GM23338 (cell line): Measurements from ENCODE around the gene BCKDK. TPM values are rescaled to one million over a fixed set of nuclear protein-coding genes. Genes with fewer than 3 reads are reported as not detected.
A peak's percentile ranks its signal among the peaks of the same experiment; 100 is the strongest.

ENCODE experiments used
- ATAC-seq: fragments of 200-7000 bp; cut with Tn5 transposase; 3 replicates; pipeline ENCODE4 v1.9.1; 2020
- DNase-seq: peaks from one replicate; pipeline ENCODE4 v3.0.0-alpha.2; 2015; ENCODE audit warnings: low spot score
- H2AFZ ChIP-seq: fragments of 200-600 bp; sonication (generic); 2 replicates; pipeline ENCODE4 v1.8.0; 2016; ENCODE audit warnings: antibody characterized with exemption, mild to moderate bottlenecking, moderate library complexity
- H3F3A ChIP-seq: fragments of 200-600 bp; sonication (generic); replicated peaks from 2 replicates; pipeline ENCODE4 v1.8.0; 2017; ENCODE audit warnings: antibody characterized with exemption, mixed run types, low read depth
- H3K27ac ChIP-seq: fragments of 200-600 bp; sonication (generic); 2 replicates; pipeline ENCODE4 v1.6.1; 2016; ENCODE audit warnings: low read depth
- H3K27me3 ChIP-seq: fragments of 200-600 bp; sonication (generic); 2 replicates; pipeline ENCODE4 v1.8.0; 2016; ENCODE audit warnings: mild to moderate bottlenecking, mixed run types, moderate library complexity; ENCODE audit not compliant: insufficient read depth
- H3K36me3 ChIP-seq: fragments of 200-600 bp; sonication (generic); 2 replicates; pipeline ENCODE4 v1.8.0; 2016; ENCODE audit warnings: mild to moderate bottlenecking; ENCODE audit not compliant: insufficient read depth
- H3K4me1 ChIP-seq: fragments of 200-600 bp; sonication (generic); 2 replicates; pipeline ENCODE4 v1.8.0; 2016; ENCODE audit warnings: mild to moderate bottlenecking, moderate library complexity; ENCODE audit not compliant: insufficient read depth
- H3K4me2 ChIP-seq: fragments of 200-600 bp; sonication (generic); 2 replicates; pipeline ENCODE4 v1.7.1; 2017; ENCODE audit warnings: mixed run types
- H3K4me3 ChIP-seq: fragments of 200-600 bp; sonication (generic); 2 replicates; pipeline ENCODE4 v1.6.1; 2016; ENCODE audit warnings: mixed run types
- H3K79me2 ChIP-seq: fragments of 200-600 bp; sonication (generic); replicated peaks from 2 replicates; pipeline ENCODE4 v1.8.0; 2017; ENCODE audit warnings: mild to moderate bottlenecking; ENCODE audit not compliant: insufficient read depth
- H3K9me2 ChIP-seq: fragments of 200-600 bp; sonication (generic); 2 replicates; pipeline ENCODE4 v1.8.0; 2017; ENCODE audit not compliant: insufficient read depth
- H4K20me1 ChIP-seq: fragments of 200-600 bp; sonication (generic); replicated peaks from 2 replicates; pipeline ENCODE4 v1.8.0; 2017; ENCODE audit warnings: mild to moderate bottlenecking; ENCODE audit not compliant: insufficient read depth
- H3K27ac Mint-ChIP-seq: 2 replicates; pipeline ENCODE4 v1.8.0; 2020; ENCODE audit warnings: inconsistent platforms, mild to moderate bottlenecking, moderate library complexity, mixed read lengths
- H3K27me3 Mint-ChIP-seq: 3 replicates; pipeline ENCODE4 v1.8.0; 2022; ENCODE audit warnings: low read depth, mild to moderate bottlenecking, moderate library complexity, mixed read lengths, inconsistent platforms; ENCODE audit not compliant: insufficient read depth, poor library complexity
- H3K36me3 Mint-ChIP-seq: 3 replicates; pipeline ENCODE4 v1.8.0; 2021; ENCODE audit warnings: low read depth, mild to moderate bottlenecking, inconsistent platforms, moderate library complexity, mixed read lengths
- H3K4me1 Mint-ChIP-seq: 3 replicates; pipeline ENCODE4 v1.8.0; 2020; ENCODE audit warnings: mild to moderate bottlenecking, inconsistent platforms, mixed read lengths
- H3K4me3 Mint-ChIP-seq: 3 replicates; pipeline ENCODE4 v1.8.0; 2021; ENCODE audit warnings: moderate library complexity, mild to moderate bottlenecking, inconsistent platforms, mixed read lengths
- H3K9me3 Mint-ChIP-seq: 3 replicates; pipeline ENCODE4 v1.8.0; 2020; ENCODE audit warnings: moderate library complexity, mild to moderate bottlenecking, inconsistent platforms, mixed read lengths
- CREB1 ChIP-seq: fragments of 250-450 bp; sonication (Bioruptor Pico); IDR thresholded peaks from 2 replicates; pipeline ENCODE4 v1.5.0; 2020; ENCODE audit warnings: low read depth, mild to moderate bottlenecking, moderate library complexity
- ETS1 ChIP-seq: IDR thresholded peaks from 2 replicates; pipeline ENCODE4 v1.6.1; 2016; ENCODE audit warnings: antibody characterized with exemption
- EZH2 ChIP-seq: fragments of 200-600 bp; sonication (generic); IDR thresholded peaks from one replicate; pipeline ENCODE4 v1.8.0; 2017; ENCODE audit warnings: antibody characterized with exemption, mild to moderate bottlenecking, low read depth; ENCODE audit not compliant: unreplicated experiment
- EZH2phosphoT487 ChIP-seq: fragments of 200-600 bp; sonication (generic); IDR thresholded peaks from one replicate; pipeline ENCODE4 v1.8.1; 2018; ENCODE audit warnings: antibody characterized with exemption; ENCODE audit not compliant: unreplicated experiment
- JUNB ChIP-seq: IDR thresholded peaks from one replicate; pipeline ENCODE4 v1.6.1; 2016; ENCODE audit warnings: antibody characterized with exemption; ENCODE audit not compliant: unreplicated experiment
- NANOG ChIP-seq: IDR thresholded peaks from 2 replicates; pipeline ENCODE4 v1.6.1; 2016; ENCODE audit warnings: antibody characterized with exemption, borderline replicate concordance
- POLR2AphosphoS5 ChIP-seq: IDR thresholded peaks from 2 replicates; pipeline ENCODE4 v1.6.1; 2016; ENCODE audit warnings: antibody characterized with exemption, low read depth
- STAT1 ChIP-seq: IDR thresholded peaks from one replicate; pipeline ENCODE4 v1.6.1; 2016; ENCODE audit warnings: antibody characterized with exemption; ENCODE audit not compliant: unreplicated experiment
- ZNF331 ChIP-seq: fragments of 250-450 bp; sonication (Bioruptor Pico); IDR thresholded peaks from 2 replicates; pipeline ENCODE4 v1.5.0; 2020; ENCODE audit warnings: low read depth, mild to moderate bottlenecking, moderate library complexity
- polyA plus RNA-seq: library from polyadenylated mRNA; unstranded; fragments of >200 nt; fragmentation: Nextera tagmentation; extraction: Ambion mirVana; gene quantifications from 2 replicates; pipeline ENCODE4 v1.2.1, GENCODE V29; 2016
- total RNA-seq: library from RNA; depleted of rRNA; stranded (reverse); fragments of >200 nt; shearing (Covaris generic); gene quantifications from 2 replicates; pipeline ENCODE4 v1.2.3, GENCODE V29; 2014
- TF ChIP-seq, protein P1 (sequence below): IDR thresholded peaks from one replicate; pipeline ENCODE4 v1.6.1; 2018; ENCODE audit warnings: antibody characterized with exemption; ENCODE audit not compliant: unreplicated experiment
- TF ChIP-seq, protein P2 (sequence below), 2 experiments: fragments of 200-600 bp in 1 of 2; sonication (generic) in 1 of 2; conservative IDR thresholded peaks; 2 replicates each; pipeline versions ENCODE4 v1.5.1 to v1.6.1; 2016 to 2017; ENCODE audit warnings: antibody characterized with exemption in 2 of 2, low read depth in 2 of 2, mild to moderate bottlenecking in 2 of 2, moderate library complexity in 1 of 2

The BCKDK gene
- total and polyA plus RNA-seq, 2 experiments from 2014 or later = 36.1 to 58.9 TPM

- Histone ChIP-seq H4K20me1 (peaks cover 15% of the 10 kb centered on the region), H3K9me2 (no peaks in the 10 kb centered on the region), H2AFZ (no peak within 1 kb of the TSS), H3F3A (peaks cover 20% of the 10 kb centered on the region; the same call in 1 of the 2 replicates), H3K4me1 (peaks cover 7% of the 10 kb centered on the region), H3K4me3 (peak within 1 kb of the TSS; percentile 93), H3K36me3 (peaks cover 25% of the 10 kb centered on the region), H3K27me3 (no peaks in the 10 kb centered on the region), H3K4me2 (peak within 1 kb of the TSS; percentile 100), H3K27ac (peak within 1 kb of the TSS; percentile 87), H3K79me2 (peaks cover 21% of the 10 kb centered on the region)
- Mint-ChIP-seq H3K27me3 (peaks cover 14% of the 10 kb centered on the region), H3K36me3 (peaks cover 55% of the 10 kb centered on the region), H3K4me1 (peaks cover 8% of the 10 kb centered on the region), H3K4me3 (peak within 1 kb of the TSS; percentile 89), H3K9me3 (peaks cover 2% of the 10 kb centered on the region; the same call in 1 of the 3 replicates), H3K27ac (peak within 1 kb of the TSS; percentile 81)
- TF ChIP-seq CREB1 (CRISPR knock-in tag) (peak; percentile 94), ETS1 (peak; percentile 91), NANOG (no peak), POLR2AphosphoS5 (peak; percentile 89)
- ATAC-seq (peak; percentile 96), DNase-seq (peak; percentile 100)
Observed at GRCh38 chr16:31117384-31118222, 9.4 kb downstream of the BCKDK start, which contains the start of gene KAT8. TSS of gene KAT8 (plus strand) at chr16:31117664. CDS start at chr16:31117682, 18 bp downstream.

- H3K4me3 Mint-ChIP-seq = peak overlapping the region; percentile 89
- Histone ChIP-seq H3K4me3 (peak overlapping the region; percentile 93), H3K27ac (peak overlapping the region; percentile 87), H3K79me2 (peaks cover 21% of the 10 kb centered on the region), H4K20me1 (peaks cover 10% of the 10 kb centered on the region), H3K4me2 (peak overlapping the region; percentile 100), H3K4me1 (peaks cover 7% of the 10 kb centered on the region), H3K36me3 (peaks cover 32% of the 10 kb centered on the region), H2AFZ (no peak overlapping the region), H3K27me3 (no peaks in the 10 kb centered on the region), H3F3A (peaks cover 18% of the 10 kb centered on the region; the same call in 1 of the 2 replicates), H3K9me2 (no peaks in the 10 kb centered on the region)
- DNase-seq = no peak
- peak overlapping the region; percentile 81 for H3K27ac Mint-ChIP-seq
- H3K27me3 Mint-ChIP-seq = peaks cover 14% of the 10 kb centered on the region
- peaks cover 2% of the 10 kb centered on the region; the same call in 1 of the 3 replicates for H3K9me3 Mint-ChIP-seq
- H3K4me1 Mint-ChIP-seq = peaks cover 8% of the 10 kb centered on the region
- peaks cover 57% of the 10 kb centered on the region for H3K36me3 Mint-ChIP-seq
- no peak for ATAC-seq
- no peak for TF ChIP-seq POLR2AphosphoS5
- TF ChIP-seq, protein P1, sequence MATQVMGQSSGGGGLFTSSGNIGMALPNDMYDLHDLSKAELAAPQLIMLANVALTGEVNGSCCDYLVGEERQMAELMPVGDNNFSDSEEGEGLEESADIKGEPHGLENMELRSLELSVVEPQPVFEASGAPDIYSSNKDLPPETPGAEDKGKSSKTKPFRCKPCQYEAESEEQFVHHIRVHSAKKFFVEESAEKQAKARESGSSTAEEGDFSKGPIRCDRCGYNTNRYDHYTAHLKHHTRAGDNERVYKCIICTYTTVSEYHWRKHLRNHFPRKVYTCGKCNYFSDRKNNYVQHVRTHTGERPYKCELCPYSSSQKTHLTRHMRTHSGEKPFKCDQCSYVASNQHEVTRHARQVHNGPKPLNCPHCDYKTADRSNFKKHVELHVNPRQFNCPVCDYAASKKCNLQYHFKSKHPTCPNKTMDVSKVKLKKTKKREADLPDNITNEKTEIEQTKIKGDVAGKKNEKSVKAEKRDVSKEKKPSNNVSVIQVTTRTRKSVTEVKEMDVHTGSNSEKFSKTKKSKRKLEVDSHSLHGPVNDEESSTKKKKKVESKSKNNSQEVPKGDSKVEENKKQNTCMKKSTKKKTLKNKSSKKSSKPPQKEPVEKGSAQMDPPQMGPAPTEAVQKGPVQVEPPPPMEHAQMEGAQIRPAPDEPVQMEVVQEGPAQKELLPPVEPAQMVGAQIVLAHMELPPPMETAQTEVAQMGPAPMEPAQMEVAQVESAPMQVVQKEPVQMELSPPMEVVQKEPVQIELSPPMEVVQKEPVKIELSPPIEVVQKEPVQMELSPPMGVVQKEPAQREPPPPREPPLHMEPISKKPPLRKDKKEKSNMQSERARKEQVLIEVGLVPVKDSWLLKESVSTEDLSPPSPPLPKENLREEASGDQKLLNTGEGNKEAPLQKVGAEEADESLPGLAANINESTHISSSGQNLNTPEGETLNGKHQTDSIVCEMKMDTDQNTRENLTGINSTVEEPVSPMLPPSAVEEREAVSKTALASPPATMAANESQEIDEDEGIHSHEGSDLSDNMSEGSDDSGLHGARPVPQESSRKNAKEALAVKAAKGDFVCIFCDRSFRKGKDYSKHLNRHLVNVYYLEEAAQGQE = no peak
- TF ChIP-seq EZH2 = no peak
- no peak for TF ChIP-seq EZH2phosphoT487
- TF ChIP-seq, protein P2, sequence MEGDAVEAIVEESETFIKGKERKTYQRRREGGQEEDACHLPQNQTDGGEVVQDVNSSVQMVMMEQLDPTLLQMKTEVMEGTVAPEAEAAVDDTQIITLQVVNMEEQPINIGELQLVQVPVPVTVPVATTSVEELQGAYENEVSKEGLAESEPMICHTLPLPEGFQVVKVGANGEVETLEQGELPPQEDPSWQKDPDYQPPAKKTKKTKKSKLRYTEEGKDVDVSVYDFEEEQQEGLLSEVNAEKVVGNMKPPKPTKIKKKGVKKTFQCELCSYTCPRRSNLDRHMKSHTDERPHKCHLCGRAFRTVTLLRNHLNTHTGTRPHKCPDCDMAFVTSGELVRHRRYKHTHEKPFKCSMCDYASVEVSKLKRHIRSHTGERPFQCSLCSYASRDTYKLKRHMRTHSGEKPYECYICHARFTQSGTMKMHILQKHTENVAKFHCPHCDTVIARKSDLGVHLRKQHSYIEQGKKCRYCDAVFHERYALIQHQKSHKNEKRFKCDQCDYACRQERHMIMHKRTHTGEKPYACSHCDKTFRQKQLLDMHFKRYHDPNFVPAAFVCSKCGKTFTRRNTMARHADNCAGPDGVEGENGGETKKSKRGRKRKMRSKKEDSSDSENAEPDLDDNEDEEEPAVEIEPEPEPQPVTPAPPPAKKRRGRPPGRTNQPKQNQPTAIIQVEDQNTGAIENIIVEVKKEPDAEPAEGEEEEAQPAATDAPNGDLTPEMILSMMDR (conservative IDR thresholded peaks at IDR 0.05; ENCODE audit: low read depth in 2 of 2) = no peak
- no peak for TF ChIP-seq JUNB
- TF ChIP-seq STAT1 = no peak
- TF ChIP-seq ZNF331 (CRISPR knock-in tag) = no peak
Observed at GRCh38 chr16:31118223-31119155, 10.3 kb downstream of the BCKDK start.
